HepG2 (cell line): ENCODE results near the gene ARL8A. TPM values are rescaled to one million over a fixed set of nuclear protein-coding genes. Genes with fewer than 3 reads are reported as not detected.

Experiments used
- ATM ChIP-seq: fragments of 450-650 bp; IDR thresholded peaks from 2 replicates; pipeline ENCODE4 v1.7.1; 2017; ENCODE audit warnings: mild to moderate bottlenecking, borderline replicate concordance
- CBX1 ChIP-seq: IDR thresholded peaks from one replicate; pipeline ENCODE4 v1.6.1; 2016; ENCODE audit warnings: antibody characterized with exemption, low read depth
- CBX5 ChIP-seq: sonication (generic); formaldehyde crosslinking; IDR thresholded peaks from 2 replicates; pipeline ENCODE4 v1.4.0; 2020; ENCODE audit warnings: missing genetic modification reagents, borderline replicate concordance
- HNRNPLL ChIP-seq: fragments of 200-400 bp; formaldehyde crosslinking; IDR thresholded peaks from 2 replicates; pipeline ENCODE4 v1.6.1; 2017; ENCODE audit warnings: mild to moderate bottlenecking, low read depth, low read length; ENCODE audit not compliant: poor library complexity, severe bottlenecking
- IRF2 ChIP-seq: IDR thresholded peaks from 2 replicates; pipeline ENCODE4 v1.6.1; 2018; ENCODE audit warnings: missing genetic modification reagents, missing compliant biosample characterization
- MTA1 ChIP-seq: sonication (generic); formaldehyde crosslinking; IDR thresholded peaks from 2 replicates; pipeline ENCODE4 v1.4.0; 2020; ENCODE audit warnings: missing genetic modification reagents, mild to moderate bottlenecking, borderline replicate concordance
- RAD51 ChIP-seq: fragments of 450-650 bp; IDR thresholded peaks from 2 replicates; pipeline ENCODE4 v1.6.1; 2016; ENCODE audit warnings: borderline replicate concordance
- SETDB1 ChIP-seq: sonication (generic); formaldehyde crosslinking; IDR thresholded peaks from 2 replicates; pipeline ENCODE4 v1.5.1; 2020; ENCODE audit warnings: missing genetic modification reagents, mild to moderate bottlenecking, borderline replicate concordance
- SIX1 ChIP-seq: sonication (generic); formaldehyde crosslinking; IDR thresholded peaks from 2 replicates; pipeline ENCODE4 v1.4.0; 2020; ENCODE audit warnings: missing genetic modification reagents, borderline replicate concordance
- SRSF1 ChIP-seq: fragments of 200-400 bp; formaldehyde crosslinking; optimal IDR thresholded peaks from 2 replicates; pipeline ENCODE3; 2017; ENCODE audit warnings: mild to moderate bottlenecking, low read depth, low read length, moderate library complexity
- YEATS2 ChIP-seq: sonication (generic); formaldehyde crosslinking; IDR thresholded peaks from 2 replicates; pipeline ENCODE4 v1.4.0; 2020; ENCODE audit warnings: missing genetic modification reagents, borderline replicate concordance
- ZC3H13 ChIP-seq: sonication (generic); formaldehyde crosslinking; IDR thresholded peaks from 2 replicates; pipeline ENCODE4 v1.8.1; 2023; ENCODE audit warnings: mild to moderate bottlenecking, missing genetic modification reagents, moderate library complexity
- ZNF614 ChIP-seq: IDR thresholded peaks from 2 replicates; pipeline ENCODE4 v1.6.1; 2018; ENCODE audit warnings: missing biosample characterization, missing genetic modification reagents, inconsistent platforms, borderline replicate concordance
- ZNF766 ChIP-seq: sonication (generic); formaldehyde crosslinking; IDR thresholded peaks from 2 replicates; pipeline ENCODE4 v1.5.0; 2020; ENCODE audit warnings: missing genetic modification reagents, borderline replicate concordance
- ZNF768 ChIP-seq: sonication (generic); formaldehyde crosslinking; IDR thresholded peaks from 2 replicates; pipeline ENCODE4 v1.4.0; 2020; ENCODE audit warnings: missing genetic modification reagents
- ZNF782 ChIP-seq: sonication (generic); formaldehyde crosslinking; IDR thresholded peaks from 2 replicates; pipeline ENCODE4 v1.4.0; 2020; ENCODE audit warnings: missing genetic modification reagents, mild to moderate bottlenecking, borderline replicate concordance
- polyA plus RNA-seq, 8 experiments: library from polyadenylated mRNA; depleted of rRNA in 3 of 8; stranded (reverse) in 7 of 8; unstranded in 1 of 8; fragments of >200 nt; fragmentation: Illumina TruSeq in 4 of 8; extraction: Trizol in 4 of 8; gene quantifications; 2 replicates each; pipeline versions ENCODE4 v1.2.1 to v1.2.3, GENCODE V29; 2011 to 2016; ENCODE audit warnings: low read depth in 4 of 8, missing spikeins in 1 of 8, mixed read lengths in 1 of 8; ENCODE audit not compliant: insufficient read depth in 1 of 8
- total RNA-seq, 5 experiments: library from RNA; depleted of rRNA; stranded (reverse); fragments of >200 nt; fragmentation: Illumina TruSeq; extraction: Trizol; gene quantifications; 2 replicates each; pipeline ENCODE4 v1.2.3, GENCODE V29; 2016; ENCODE audit warnings: low read depth in 1 of 5
- TF ChIP-seq, protein P1 (sequence below): sonication (generic); formaldehyde crosslinking; IDR thresholded peaks from 2 replicates; pipeline ENCODE4 v1.8.1; 2023; ENCODE audit warnings: mild to moderate bottlenecking, missing genetic modification reagents, borderline replicate concordance
- TF ChIP-seq, protein P2 (sequence below): IDR thresholded peaks from 2 replicates; pipeline ENCODE4 v1.4.0; 2020; ENCODE audit warnings: mild to moderate bottlenecking, missing genetic modification reagents
- TF ChIP-seq, protein P3 (sequence below), 2 experiments: sonication (generic) in 1 of 2; formaldehyde crosslinking in 1 of 2; IDR thresholded peaks; 2 replicates each; pipeline versions ENCODE4 v1.4.0 to v1.6.1; 2016 to 2020; ENCODE audit warnings: borderline replicate concordance in 1 of 2, low read depth in 1 of 2, mild to moderate bottlenecking in 1 of 2, missing genetic modification reagents in 1 of 2
- TF ChIP-seq, protein P4 (sequence below): sonication (generic); formaldehyde crosslinking; IDR thresholded peaks from 2 replicates; pipeline ENCODE4 v1.9.0; 2021; ENCODE audit warnings: missing genetic modification reagents, mild to moderate bottlenecking, borderline replicate concordance

Gene ARL8A
- total and polyA plus RNA-seq, 2 of the 13 experiments (the other 11 are each of a cell fraction or from before 2014, with no cell fraction given): 2.7 to 23.4 TPM

DNA sequence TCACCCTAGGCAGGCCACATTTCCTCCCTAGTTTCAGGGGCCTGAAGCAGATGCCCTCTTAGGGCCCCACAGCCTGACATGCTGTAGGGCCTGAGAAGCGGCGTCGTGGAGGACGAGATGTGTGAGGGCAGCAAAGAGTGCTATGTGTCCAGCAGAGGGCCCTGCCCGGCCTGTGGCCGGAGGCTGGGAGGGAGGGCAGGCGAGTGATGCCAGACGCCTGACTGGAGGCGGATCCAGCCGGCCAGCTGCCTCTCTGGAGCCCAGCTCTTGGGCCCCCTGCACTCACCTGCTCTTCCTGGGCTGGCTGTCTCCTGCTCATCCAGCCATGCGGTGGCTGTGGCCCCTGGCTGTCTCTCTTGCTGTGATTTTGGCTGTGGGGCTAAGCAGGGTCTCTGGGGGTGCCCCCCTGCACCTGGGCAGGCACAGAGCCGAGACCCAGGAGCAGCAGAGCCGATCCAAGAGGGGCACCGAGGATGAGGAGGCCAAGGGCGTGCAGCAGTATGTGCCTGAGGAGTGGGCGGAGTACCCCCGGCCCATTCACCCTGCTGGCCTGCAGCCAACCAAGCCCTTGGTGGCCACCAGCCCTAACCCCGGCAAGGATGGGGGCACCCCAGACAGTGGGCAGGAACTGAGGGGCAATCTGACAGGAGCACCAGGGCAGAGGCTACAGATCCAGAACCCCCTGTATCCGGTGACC is 21.8 kb downstream of the ARL8A start, which contains the start of gene GPR37L1 (continued):
- TF ChIP-seq ZNF782 (CRISPR knock-in tag) (no peak), ATM (no peak), SETDB1 (CRISPR knock-in tag) (no peak), ZC3H13 (CRISPR knock-in tag) (no peak), IRF2 (0 out of 2 replicates have a peak, but pooled peaks have one; percentile 37), SRSF1 (no peak), ZNF614 (CRISPR knock-in tag) (no peak), ZNF768 (CRISPR knock-in tag) (0 out of 2 replicates have a peak, but pooled peaks have one; percentile 16), HNRNPLL (peak; percentile 26), YEATS2 (CRISPR knock-in tag) (no peak), CBX1 (no peak), MTA1 (CRISPR knock-in tag) (no peak), ZNF766 (CRISPR knock-in tag) (no peak), CBX5 (CRISPR knock-in tag) (no peak), SIX1 (CRISPR knock-in tag) (no peak), RAD51 (no peak)
- TF ChIP-seq, protein P1, sequence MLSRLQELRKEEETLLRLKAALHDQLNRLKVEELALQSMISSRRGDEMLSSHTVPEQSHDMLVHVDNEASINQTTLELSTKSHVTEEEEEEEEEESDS (CRISPR knock-in tag): no peak
- TF ChIP-seq, protein P2, sequence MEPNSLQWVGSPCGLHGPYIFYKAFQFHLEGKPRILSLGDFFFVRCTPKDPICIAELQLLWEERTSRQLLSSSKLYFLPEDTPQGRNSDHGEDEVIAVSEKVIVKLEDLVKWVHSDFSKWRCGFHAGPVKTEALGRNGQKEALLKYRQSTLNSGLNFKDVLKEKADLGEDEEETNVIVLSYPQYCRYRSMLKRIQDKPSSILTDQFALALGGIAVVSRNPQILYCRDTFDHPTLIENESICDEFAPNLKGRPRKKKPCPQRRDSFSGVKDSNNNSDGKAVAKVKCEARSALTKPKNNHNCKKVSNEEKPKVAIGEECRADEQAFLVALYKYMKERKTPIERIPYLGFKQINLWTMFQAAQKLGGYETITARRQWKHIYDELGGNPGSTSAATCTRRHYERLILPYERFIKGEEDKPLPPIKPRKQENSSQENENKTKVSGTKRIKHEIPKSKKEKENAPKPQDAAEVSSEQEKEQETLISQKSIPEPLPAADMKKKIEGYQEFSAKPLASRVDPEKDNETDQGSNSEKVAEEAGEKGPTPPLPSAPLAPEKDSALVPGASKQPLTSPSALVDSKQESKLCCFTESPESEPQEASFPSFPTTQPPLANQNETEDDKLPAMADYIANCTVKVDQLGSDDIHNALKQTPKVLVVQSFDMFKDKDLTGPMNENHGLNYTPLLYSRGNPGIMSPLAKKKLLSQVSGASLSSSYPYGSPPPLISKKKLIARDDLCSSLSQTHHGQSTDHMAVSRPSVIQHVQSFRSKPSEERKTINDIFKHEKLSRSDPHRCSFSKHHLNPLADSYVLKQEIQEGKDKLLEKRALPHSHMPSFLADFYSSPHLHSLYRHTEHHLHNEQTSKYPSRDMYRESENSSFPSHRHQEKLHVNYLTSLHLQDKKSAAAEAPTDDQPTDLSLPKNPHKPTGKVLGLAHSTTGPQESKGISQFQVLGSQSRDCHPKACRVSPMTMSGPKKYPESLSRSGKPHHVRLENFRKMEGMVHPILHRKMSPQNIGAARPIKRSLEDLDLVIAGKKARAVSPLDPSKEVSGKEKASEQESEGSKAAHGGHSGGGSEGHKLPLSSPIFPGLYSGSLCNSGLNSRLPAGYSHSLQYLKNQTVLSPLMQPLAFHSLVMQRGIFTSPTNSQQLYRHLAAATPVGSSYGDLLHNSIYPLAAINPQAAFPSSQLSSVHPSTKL (CRISPR knock-in tag): 0 out of 2 replicates have a peak, but pooled peaks have one; percentile 17
- TF ChIP-seq, protein P3, sequence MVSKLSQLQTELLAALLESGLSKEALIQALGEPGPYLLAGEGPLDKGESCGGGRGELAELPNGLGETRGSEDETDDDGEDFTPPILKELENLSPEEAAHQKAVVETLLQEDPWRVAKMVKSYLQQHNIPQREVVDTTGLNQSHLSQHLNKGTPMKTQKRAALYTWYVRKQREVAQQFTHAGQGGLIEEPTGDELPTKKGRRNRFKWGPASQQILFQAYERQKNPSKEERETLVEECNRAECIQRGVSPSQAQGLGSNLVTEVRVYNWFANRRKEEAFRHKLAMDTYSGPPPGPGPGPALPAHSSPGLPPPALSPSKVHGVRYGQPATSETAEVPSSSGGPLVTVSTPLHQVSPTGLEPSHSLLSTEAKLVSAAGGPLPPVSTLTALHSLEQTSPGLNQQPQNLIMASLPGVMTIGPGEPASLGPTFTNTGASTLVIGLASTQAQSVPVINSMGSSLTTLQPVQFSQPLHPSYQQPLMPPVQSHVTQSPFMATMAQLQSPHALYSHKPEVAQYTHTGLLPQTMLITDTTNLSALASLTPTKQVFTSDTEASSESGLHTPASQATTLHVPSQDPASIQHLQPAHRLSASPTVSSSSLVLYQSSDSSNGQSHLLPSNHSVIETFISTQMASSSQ (IDR thresholded peaks at IDR 0.05; ENCODE audit: low read depth): no peak
- TF ChIP-seq, protein P3 (CRISPR knock-in tag; IDR thresholded peaks at IDR 0.05; ENCODE audit: borderline replicate concordance): no peak
- TF ChIP-seq, protein P4, sequence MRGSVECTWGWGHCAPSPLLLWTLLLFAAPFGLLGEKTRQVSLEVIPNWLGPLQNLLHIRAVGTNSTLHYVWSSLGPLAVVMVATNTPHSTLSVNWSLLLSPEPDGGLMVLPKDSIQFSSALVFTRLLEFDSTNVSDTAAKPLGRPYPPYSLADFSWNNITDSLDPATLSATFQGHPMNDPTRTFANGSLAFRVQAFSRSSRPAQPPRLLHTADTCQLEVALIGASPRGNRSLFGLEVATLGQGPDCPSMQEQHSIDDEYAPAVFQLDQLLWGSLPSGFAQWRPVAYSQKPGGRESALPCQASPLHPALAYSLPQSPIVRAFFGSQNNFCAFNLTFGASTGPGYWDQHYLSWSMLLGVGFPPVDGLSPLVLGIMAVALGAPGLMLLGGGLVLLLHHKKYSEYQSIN (CRISPR knock-in tag): no peak
